B cell (primary cell): Measurements from ENCODE around the gene SLIT3.

Source experiments
- EZH2 ChIP-seq: IDR thresholded peaks from 2 replicates; pipeline ENCODE4 v1.6.1; 2012; ENCODE audit warnings: borderline replicate concordance, low read depth, mild to moderate bottlenecking, moderate library complexity, low read length; ENCODE audit not compliant: insufficient read depth, poor library complexity, severe bottlenecking
- TF ChIP-seq, protein P1 (sequence below): fragments of 200-600 bp; IDR thresholded peaks from one replicate; pipeline ENCODE4 v1.8.0; 2022; ENCODE audit warnings: antibody characterized with exemption, mild to moderate bottlenecking

GRCh38 chr5:169164481-169164925 lies 136.4 kb downstream of the SLIT3 start:
- TF ChIP-seq, protein P1, sequence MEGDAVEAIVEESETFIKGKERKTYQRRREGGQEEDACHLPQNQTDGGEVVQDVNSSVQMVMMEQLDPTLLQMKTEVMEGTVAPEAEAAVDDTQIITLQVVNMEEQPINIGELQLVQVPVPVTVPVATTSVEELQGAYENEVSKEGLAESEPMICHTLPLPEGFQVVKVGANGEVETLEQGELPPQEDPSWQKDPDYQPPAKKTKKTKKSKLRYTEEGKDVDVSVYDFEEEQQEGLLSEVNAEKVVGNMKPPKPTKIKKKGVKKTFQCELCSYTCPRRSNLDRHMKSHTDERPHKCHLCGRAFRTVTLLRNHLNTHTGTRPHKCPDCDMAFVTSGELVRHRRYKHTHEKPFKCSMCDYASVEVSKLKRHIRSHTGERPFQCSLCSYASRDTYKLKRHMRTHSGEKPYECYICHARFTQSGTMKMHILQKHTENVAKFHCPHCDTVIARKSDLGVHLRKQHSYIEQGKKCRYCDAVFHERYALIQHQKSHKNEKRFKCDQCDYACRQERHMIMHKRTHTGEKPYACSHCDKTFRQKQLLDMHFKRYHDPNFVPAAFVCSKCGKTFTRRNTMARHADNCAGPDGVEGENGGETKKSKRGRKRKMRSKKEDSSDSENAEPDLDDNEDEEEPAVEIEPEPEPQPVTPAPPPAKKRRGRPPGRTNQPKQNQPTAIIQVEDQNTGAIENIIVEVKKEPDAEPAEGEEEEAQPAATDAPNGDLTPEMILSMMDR, result no peak
- TF ChIP-seq EZH2, result no peak
